OCI-LY1 (cell line): Measurements from ENCODE around the gene CENPVL1.

ENCODE experiments used
- H2AFZ ChIP-seq: fragments of 200-600 bp; sonication (generic), shearing (Covaris generic); 2 replicates; pipeline ENCODE4 v1.6.0; 2014; ENCODE audit warnings: antibody characterized with exemption, mild to moderate bottlenecking, low read length
- H3F3A ChIP-seq: fragments of 200-600 bp; sonication (generic), shearing (Covaris generic); 2 replicates; pipeline ENCODE4 v1.6.0; 2014; ENCODE audit warnings: mild to moderate bottlenecking, antibody characterized with exemption, low read length, moderate library complexity; ENCODE audit not compliant: insufficient read depth
- H3K27ac ChIP-seq: fragments of 200-600 bp; sonication (generic); 2 replicates; pipeline ENCODE4 v1.5.1; 2014; ENCODE audit warnings: low read length, mixed run types, mild to moderate bottlenecking, low read depth; ENCODE audit not compliant: poor library complexity, severe bottlenecking
- H3K27me3 ChIP-seq: fragments of 200-600 bp; sonication (generic); 2 replicates; pipeline ENCODE4 v1.6.0; 2014; ENCODE audit warnings: antibody characterized with exemption, mild to moderate bottlenecking, low read length, moderate library complexity; ENCODE audit not compliant: insufficient read depth
- H3K36me3 ChIP-seq: fragments of 200-600 bp; sonication (generic); 2 replicates; pipeline ENCODE4 v1.6.1; 2014; ENCODE audit warnings: mild to moderate bottlenecking, antibody characterized with exemption, low read length, moderate library complexity, mixed read lengths; ENCODE audit not compliant: insufficient read depth
- H3K4me1 ChIP-seq: fragments of 200-600 bp; sonication (generic); 2 replicates; pipeline ENCODE4 v1.5.1; 2014; ENCODE audit warnings: mild to moderate bottlenecking, low read length, moderate library complexity; ENCODE audit not compliant: insufficient read depth, severe bottlenecking
- H3K4me2 ChIP-seq: fragments of 200-600 bp; sonication (generic), shearing (Covaris generic); 2 replicates; pipeline ENCODE4 v1.6.1; 2014; ENCODE audit warnings: low read length
- H3K4me3 ChIP-seq: fragments of 200-600 bp; sonication (generic); 2 replicates; pipeline ENCODE4 v1.5.1; 2014; ENCODE audit warnings: low read length, low read depth, mild to moderate bottlenecking, mixed read lengths; ENCODE audit not compliant: poor library complexity, severe bottlenecking
- H3K79me2 ChIP-seq: fragments of 200-600 bp; shearing (Covaris generic); 2 replicates; pipeline ENCODE4 v1.6.1; 2016; ENCODE audit warnings: mixed run types, low read length, mixed read lengths; ENCODE audit not compliant: insufficient read depth
- H3K9ac ChIP-seq: fragments of 200-600 bp; sonication (generic), shearing (Covaris generic); 2 replicates; pipeline ENCODE4 v1.6.1; 2014; ENCODE audit warnings: mild to moderate bottlenecking, low read length, mixed read lengths
- H3K9me2 ChIP-seq: fragments of 200-600 bp; sonication (generic), shearing (Covaris generic); 2 replicates; pipeline ENCODE4 v1.6.1; 2014; ENCODE audit warnings: low read depth, mild to moderate bottlenecking, low read length, mixed read lengths
- H3K9me3 ChIP-seq: fragments of 200-600 bp; shearing (Covaris generic); 2 replicates; pipeline ENCODE4 v1.6.1; 2014; ENCODE audit warnings: low read length, mixed read lengths
- H4K20me1 ChIP-seq: fragments of 200-600 bp; sonication (generic), shearing (Covaris generic); 2 replicates; pipeline ENCODE4 v1.6.0; 2016; ENCODE audit warnings: mild to moderate bottlenecking, low read length; ENCODE audit not compliant: insufficient read depth
- CTCF ChIP-seq: fragments of 200-600 bp; sonication (generic), shearing (Covaris generic); IDR thresholded peaks from 2 replicates; pipeline ENCODE4 v1.5.1; 2017; ENCODE audit warnings: mild to moderate bottlenecking, antibody characterized with exemption, low read length, moderate library complexity, mixed read lengths
- EZH2 ChIP-seq: fragments of 200-600 bp; sonication (generic), shearing (Covaris generic); IDR thresholded peaks from 2 replicates; pipeline ENCODE4 v1.8.0; 2017; ENCODE audit warnings: borderline replicate concordance, mixed run types, mild to moderate bottlenecking, antibody characterized with exemption, low read length, moderate library complexity, mixed read lengths

CENPVL1 gene

DNA sequence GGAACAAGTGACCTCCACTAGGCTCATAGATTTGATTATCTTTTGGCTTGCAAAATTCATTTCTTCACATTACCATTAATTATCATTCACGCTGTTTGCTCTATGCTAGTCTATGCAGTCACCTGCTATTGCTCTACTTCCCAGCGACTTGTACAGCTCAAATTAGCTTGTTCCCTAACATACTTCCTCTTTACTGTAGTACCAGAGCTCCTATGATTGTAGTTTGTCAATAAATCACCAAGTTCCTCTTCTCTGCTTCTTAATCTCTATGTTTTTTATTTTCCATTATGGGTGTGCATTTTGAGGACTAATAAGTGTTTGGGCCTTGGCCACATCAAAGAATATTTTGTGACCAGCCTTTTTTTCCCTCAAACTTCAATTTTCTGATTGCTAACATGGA lies 26.8 kb downstream of the CENPVL1 start:
- no peaks in the 10 kb centered on the region for H3K9me3 ChIP-seq
- H3K79me2 ChIP-seq: no peaks in the 10 kb centered on the region
- no peaks in the 10 kb centered on the region for H3F3A ChIP-seq
- no peak overlapping the region for H3K4me2 ChIP-seq
- H3K36me3 ChIP-seq: no peaks in the 10 kb centered on the region
- TF ChIP-seq EZH2 (no peak), CTCF (no peak)
- no peak overlapping the region for H3K27ac ChIP-seq
- no peak overlapping the region for H3K9ac ChIP-seq
- H2AFZ ChIP-seq: no peak overlapping the region
- no peaks in the 10 kb centered on the region for H3K27me3 ChIP-seq
- H3K9me2 ChIP-seq: no peaks in the 10 kb centered on the region
- no peaks in the 10 kb centered on the region for H4K20me1 ChIP-seq
- H3K4me1 ChIP-seq: no peaks in the 10 kb centered on the region
- no peak overlapping the region for H3K4me3 ChIP-seq

DNA sequence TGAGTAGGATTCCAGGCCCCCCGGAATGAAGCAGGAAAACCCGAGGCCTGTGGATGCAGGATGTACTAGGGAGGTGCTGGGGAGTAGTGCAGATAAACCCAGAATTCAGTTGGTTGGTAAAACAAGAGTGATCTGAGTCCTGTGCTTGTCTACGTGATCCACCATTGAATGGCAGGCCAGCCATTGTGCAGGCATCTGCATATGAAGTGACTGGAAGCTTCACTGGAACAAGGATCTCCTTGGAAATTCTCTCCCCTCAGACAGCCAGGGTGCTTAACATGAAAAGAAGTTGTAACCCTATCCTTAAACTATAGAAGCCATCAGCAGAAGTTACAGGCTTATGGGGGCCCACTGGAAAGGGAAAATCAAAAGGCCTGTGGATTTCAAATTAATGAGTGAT lies 32.3 kb downstream of the CENPVL1 start:
- TF ChIP-seq EZH2 (no peak), CTCF (no peak)
- H3K79me2 ChIP-seq: no peaks in the 10 kb centered on the region
- H3K4me3 ChIP-seq: peak overlapping the region; percentile 80
- H3F3A ChIP-seq: no peaks in the 10 kb centered on the region
- H4K20me1 ChIP-seq: no peaks in the 10 kb centered on the region
- H3K9ac ChIP-seq: peak overlapping the region; percentile 80; the same call in 1 of the 2 replicates
- H3K36me3 ChIP-seq: peaks cover 19% of the 10 kb centered on the region
- H3K9me3 ChIP-seq: no peaks in the 10 kb centered on the region
- H3K4me1 ChIP-seq: peaks cover 17% of the 10 kb centered on the region
- H3K27ac ChIP-seq: no peak overlapping the region
- H3K9me2 ChIP-seq: no peaks in the 10 kb centered on the region
- H3K4me2 ChIP-seq: peak overlapping the region; percentile 77
- peak overlapping the region; percentile 100 for H2AFZ ChIP-seq
- H3K27me3 ChIP-seq: no peaks in the 10 kb centered on the region

GRCh38 chrX:51743179-51743957 lies 33.1 kb downstream of the CENPVL1 start, which contains the start of gene GSPT2:
GSPT2 (plus strand) TSS chrX:51743442; CDS start chrX:51743627, 185 bp downstream.
- Histone ChIP-seq H2AFZ (peak within 1 kb of the TSS; percentile 100), H3K9ac (peak within 1 kb of the TSS; percentile 80), H3K4me1 (peaks cover 17% of the 10 kb centered on the region), H3K4me2 (peak within 1 kb of the TSS; percentile 77), H3K4me3 (peak within 1 kb of the TSS; percentile 80), H3K36me3 (peaks cover 19% of the 10 kb centered on the region), H3F3A (no peaks in the 10 kb centered on the region), H3K9me2 (no peaks in the 10 kb centered on the region), H4K20me1 (no peaks in the 10 kb centered on the region), H3K27me3 (no peaks in the 10 kb centered on the region), H3K79me2 (no peaks in the 10 kb centered on the region), H3K9me3 (no peaks in the 10 kb centered on the region), H3K27ac (peak within 1 kb of the TSS; percentile 65)
- TF ChIP-seq EZH2: no peak
- no peak for TF ChIP-seq CTCF
